GM10266 (cell line): ENCODE results near the gene CLEC5A.
"Not testable (repeated sequence)": the region's sequence is repeated elsewhere in the genome, so short reads cannot be mapped to it uniquely, and the experiment has no call there.

Experiments used
- DNase-seq: peaks from one replicate; pipeline ENCODE4 v3.0.0; 2012; ENCODE audit errors: extremely low spot score
- CTCF ChIP-seq: IDR thresholded peaks from 2 replicates; pipeline ENCODE4 v1.5.1; 2012; ENCODE audit warnings: mild to moderate bottlenecking, low read depth; ENCODE audit not compliant: control insufficient read depth, insufficient read depth; ENCODE audit errors: missing control alignments

CLEC5A gene

GRCh38 chr7:141920281-141920680, 26.5 kb downstream of the CLEC5A start:
- no peak for DNase-seq
- no peak for TF ChIP-seq CTCF

- no peak for DNase-seq
- no peak for TF ChIP-seq CTCF
Measured at GRCh38 chr7:141916099-141916498, 30.7 kb downstream of the CLEC5A start, which contains the start of gene OR9A4. Gene OR9A4, plus strand, starts transcription at chr7:141916399. Its CDS starts 2,477 bp downstream, at chr7:141918876.

- TF ChIP-seq CTCF = no peak
- no peak for DNase-seq
Measured at GRCh38 chr7:141915565-141915964, 31.2 kb downstream of the CLEC5A start.

DNA sequence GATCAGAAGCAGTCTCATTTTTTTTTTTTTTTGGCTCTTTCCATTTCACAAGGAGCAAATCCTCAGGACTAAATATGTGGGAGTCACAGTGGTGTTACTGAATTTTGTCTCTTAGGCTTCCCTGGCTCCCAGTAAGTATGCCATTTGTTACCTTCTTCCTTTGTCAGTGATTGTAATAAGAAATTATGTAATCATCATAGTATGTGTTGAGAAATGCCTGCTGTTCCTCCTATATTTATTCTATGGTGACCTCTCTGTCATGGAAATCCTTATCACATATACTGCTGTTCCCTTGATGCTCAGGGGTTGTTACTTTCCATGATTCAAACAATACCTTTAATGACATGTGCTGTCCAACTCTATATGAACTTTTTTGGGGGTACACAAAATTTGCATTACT, 35.4 kb downstream of the CLEC5A start:
- no peak for DNase-seq
- TF ChIP-seq CTCF = no peak

DNA sequence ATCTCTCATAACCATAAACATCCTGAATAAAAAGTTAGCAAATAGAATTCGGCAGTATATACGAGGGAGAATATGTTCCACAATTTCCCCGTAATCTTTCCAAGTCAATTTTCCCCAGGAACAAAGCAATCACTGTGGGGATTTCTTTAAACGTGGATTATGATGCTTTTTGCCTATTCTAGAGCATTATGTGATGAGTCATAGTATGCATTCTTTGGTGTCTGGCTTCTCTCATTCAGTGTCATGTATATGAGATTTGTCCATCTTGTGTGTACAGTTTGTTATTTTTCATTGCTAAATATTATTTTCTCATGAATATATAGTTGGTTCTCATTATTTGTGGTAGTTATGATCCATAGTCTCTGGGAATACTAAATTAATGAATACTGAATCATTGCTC, 40.5 kb downstream of the CLEC5A start:
- no peak for DNase-seq
- TF ChIP-seq CTCF = no peak

DNA sequence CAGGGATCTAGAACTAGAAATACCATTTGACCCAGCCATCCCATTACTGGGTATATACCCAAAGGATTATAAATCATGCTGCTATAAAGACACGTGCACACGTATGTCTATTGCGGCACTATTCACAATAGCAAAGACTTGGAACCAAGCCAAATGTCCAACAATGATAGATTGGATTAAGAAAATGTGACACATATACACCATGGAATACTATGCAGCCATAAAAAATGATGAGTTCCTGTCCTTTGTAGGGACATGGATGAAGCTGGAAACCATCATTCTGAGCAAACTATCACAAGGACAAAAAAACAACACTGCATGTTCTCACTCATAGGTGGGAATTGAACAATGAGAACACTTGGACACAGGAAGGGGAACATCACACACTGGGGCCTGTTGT, 47.4 kb downstream of the CLEC5A start:
- not testable (repeated sequence) for DNase-seq

- no peak for TF ChIP-seq CTCF
- no peak for DNase-seq
Measured at GRCh38 chr7:141891336-141891735, 55.4 kb downstream of the CLEC5A start.

- TF ChIP-seq CTCF = no peak
- DNase-seq = no peak
Measured at GRCh38 chr7:141889321-141889720, 57.5 kb downstream of the CLEC5A start.
